OCI-LY3 (cell line): ENCODE results near the gene LRRC8C.

Experiments
- H2AFZ ChIP-seq: fragments of 200-600, 300-600 bp; shearing (Covaris generic); 2 replicates; pipeline ENCODE4 v1.6.0; 2014; ENCODE audit warnings: antibody characterized with exemption, low read depth, low read length
- H3K27ac ChIP-seq: fragments of 200-600, 300-600 bp; sonication (generic); 2 replicates; pipeline ENCODE4 v1.5.1; 2014; ENCODE audit warnings: mild to moderate bottlenecking, low read length, moderate library complexity, mixed read lengths
- H3K27me3 ChIP-seq: fragments of 200-600, 300-600 bp; sonication (generic); 2 replicates; pipeline ENCODE4 v1.6.1; 2014; ENCODE audit warnings: low read depth, low read length, mixed read lengths
- H3K36me3 ChIP-seq: fragments of 200-600, 300-600 bp; sonication (generic); replicated peaks from 2 replicates; pipeline ENCODE3; 2014; ENCODE audit warnings: low read depth, low read length, mixed read lengths
- H3K4me1 ChIP-seq: fragments of 300-600, 200-600 bp; sonication (generic); 2 replicates; pipeline ENCODE4 v1.6.1; 2014; ENCODE audit warnings: low read length, mixed read lengths
- H3K4me2 ChIP-seq: fragments of 200-600, 300-600 bp; sonication (generic); 2 replicates; pipeline ENCODE4 v1.6.1; 2014; ENCODE audit warnings: low read length, mixed read lengths
- H3K4me3 ChIP-seq: fragments of 300-600, 200-600 bp; sonication (generic); 2 replicates; pipeline ENCODE4 v1.5.1; 2014; ENCODE audit warnings: antibody characterized with exemption, mild to moderate bottlenecking, low read length, moderate library complexity
- H3K79me2 ChIP-seq: fragments of 300-600, 200-600 bp; shearing (Covaris generic); 2 replicates; pipeline ENCODE4 v1.6.1; 2014; ENCODE audit warnings: mild to moderate bottlenecking, low read length, mixed read lengths
- H3K9ac ChIP-seq: fragments of 300-600, 200-600 bp; shearing (Covaris generic); 2 replicates; pipeline ENCODE4 v1.6.0; 2014; ENCODE audit warnings: mild to moderate bottlenecking, low read length, moderate library complexity
- H3K9me3 ChIP-seq: fragments of 200-600, 300-600 bp; shearing (Covaris generic); 2 replicates; pipeline ENCODE4 v1.6.1; 2014; ENCODE audit warnings: low read length, mixed read lengths; ENCODE audit not compliant: insufficient read depth
- H4K20me1 ChIP-seq: fragments of 200-600, 300-600 bp; sonication (generic); 2 replicates; pipeline ENCODE4 v1.6.1; 2016; ENCODE audit warnings: low read length, mixed read lengths; ENCODE audit not compliant: insufficient read depth
- EZH2phosphoT487 ChIP-seq: fragments of 200-600 bp; shearing (Covaris generic); IDR thresholded peaks from 2 replicates; pipeline ENCODE4 v1.6.1; 2018; ENCODE audit warnings: antibody characterized with exemption, mixed run types, low read depth
- TF ChIP-seq, protein P1 (sequence below): fragments of 200-600, 300-600 bp; sonication (generic); IDR thresholded peaks from 2 replicates; pipeline ENCODE4 v1.5.1; 2014; ENCODE audit warnings: antibody characterized with exemption, low read length, low read depth

Gene LRRC8C

DNA sequence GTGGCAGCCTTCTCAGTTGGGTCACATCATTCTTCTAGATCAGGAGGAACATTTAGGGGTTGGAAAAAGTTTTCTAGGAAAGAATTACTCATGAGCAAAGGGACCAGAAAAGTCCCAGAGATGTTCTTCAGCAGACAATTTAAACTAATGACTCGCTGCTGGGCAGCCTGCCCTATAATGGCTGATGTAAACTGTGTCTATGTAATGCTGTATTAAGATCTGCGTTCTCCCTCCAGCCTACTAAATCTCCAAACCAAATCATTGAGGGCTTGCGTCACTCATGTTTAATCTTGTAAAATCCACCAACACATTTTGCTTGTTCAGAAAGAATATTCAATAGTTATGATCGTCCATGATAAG is 92.1 kb downstream of the LRRC8C start:
- no peak for TF ChIP-seq EZH2phosphoT487
- TF ChIP-seq, protein P1, sequence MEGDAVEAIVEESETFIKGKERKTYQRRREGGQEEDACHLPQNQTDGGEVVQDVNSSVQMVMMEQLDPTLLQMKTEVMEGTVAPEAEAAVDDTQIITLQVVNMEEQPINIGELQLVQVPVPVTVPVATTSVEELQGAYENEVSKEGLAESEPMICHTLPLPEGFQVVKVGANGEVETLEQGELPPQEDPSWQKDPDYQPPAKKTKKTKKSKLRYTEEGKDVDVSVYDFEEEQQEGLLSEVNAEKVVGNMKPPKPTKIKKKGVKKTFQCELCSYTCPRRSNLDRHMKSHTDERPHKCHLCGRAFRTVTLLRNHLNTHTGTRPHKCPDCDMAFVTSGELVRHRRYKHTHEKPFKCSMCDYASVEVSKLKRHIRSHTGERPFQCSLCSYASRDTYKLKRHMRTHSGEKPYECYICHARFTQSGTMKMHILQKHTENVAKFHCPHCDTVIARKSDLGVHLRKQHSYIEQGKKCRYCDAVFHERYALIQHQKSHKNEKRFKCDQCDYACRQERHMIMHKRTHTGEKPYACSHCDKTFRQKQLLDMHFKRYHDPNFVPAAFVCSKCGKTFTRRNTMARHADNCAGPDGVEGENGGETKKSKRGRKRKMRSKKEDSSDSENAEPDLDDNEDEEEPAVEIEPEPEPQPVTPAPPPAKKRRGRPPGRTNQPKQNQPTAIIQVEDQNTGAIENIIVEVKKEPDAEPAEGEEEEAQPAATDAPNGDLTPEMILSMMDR = no peak
- peak overlapping the region; percentile 19; the same call in 1 of the 2 replicates for H3K9ac ChIP-seq
- H3K4me3 ChIP-seq = peak overlapping the region; percentile 49; the same call in 1 of the 2 replicates
- peak overlapping the region; percentile 82 for H3K4me2 ChIP-seq
- H3K4me1 ChIP-seq = peaks cover 32% of the 10 kb centered on the region
- no peaks in the 10 kb centered on the region for H3K9me3 ChIP-seq
- H3K36me3 ChIP-seq = no peaks in the 10 kb centered on the region
- no peak overlapping the region for H2AFZ ChIP-seq
- H3K27me3 ChIP-seq = peaks cover 8% of the 10 kb centered on the region
- no peaks in the 10 kb centered on the region for H3K79me2 ChIP-seq
- no peak overlapping the region for H3K27ac ChIP-seq
- H4K20me1 ChIP-seq = no peaks in the 10 kb centered on the region

DNA sequence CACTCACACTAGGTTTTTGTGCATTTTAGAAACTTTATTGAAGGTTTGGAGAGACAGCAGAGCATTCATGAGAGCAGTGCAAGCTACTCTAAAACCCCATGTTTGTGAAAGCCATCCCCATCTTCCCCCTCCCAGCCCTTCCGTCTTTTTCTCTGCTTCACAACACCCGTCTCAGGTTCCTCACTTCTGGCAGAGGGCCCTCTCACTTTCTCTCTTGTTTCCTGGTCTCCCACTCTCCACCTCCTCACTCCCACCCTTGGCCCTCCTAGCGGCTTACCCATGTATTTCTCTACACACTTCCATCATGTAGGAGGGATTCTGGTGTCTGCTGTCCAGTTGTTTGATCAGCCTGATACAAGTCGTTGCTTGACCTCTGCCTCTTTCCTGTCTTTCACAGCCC is 92.7 kb downstream of the LRRC8C start:
- no peaks in the 10 kb centered on the region for H4K20me1 ChIP-seq
- peaks cover 25% of the 10 kb centered on the region for H3K4me1 ChIP-seq
- H3K36me3 ChIP-seq = no peaks in the 10 kb centered on the region
- H3K4me3 ChIP-seq = no peak overlapping the region
- no peak overlapping the region for H2AFZ ChIP-seq
- no peak overlapping the region for H3K27ac ChIP-seq
- TF ChIP-seq EZH2phosphoT487 = no peak
- TF ChIP-seq, protein P1 = no peak
- no peak overlapping the region for H3K9ac ChIP-seq
- H3K27me3 ChIP-seq = peaks cover 8% of the 10 kb centered on the region
- H3K9me3 ChIP-seq = no peaks in the 10 kb centered on the region
- no peaks in the 10 kb centered on the region for H3K79me2 ChIP-seq
- H3K4me2 ChIP-seq = no peak overlapping the region

DNA sequence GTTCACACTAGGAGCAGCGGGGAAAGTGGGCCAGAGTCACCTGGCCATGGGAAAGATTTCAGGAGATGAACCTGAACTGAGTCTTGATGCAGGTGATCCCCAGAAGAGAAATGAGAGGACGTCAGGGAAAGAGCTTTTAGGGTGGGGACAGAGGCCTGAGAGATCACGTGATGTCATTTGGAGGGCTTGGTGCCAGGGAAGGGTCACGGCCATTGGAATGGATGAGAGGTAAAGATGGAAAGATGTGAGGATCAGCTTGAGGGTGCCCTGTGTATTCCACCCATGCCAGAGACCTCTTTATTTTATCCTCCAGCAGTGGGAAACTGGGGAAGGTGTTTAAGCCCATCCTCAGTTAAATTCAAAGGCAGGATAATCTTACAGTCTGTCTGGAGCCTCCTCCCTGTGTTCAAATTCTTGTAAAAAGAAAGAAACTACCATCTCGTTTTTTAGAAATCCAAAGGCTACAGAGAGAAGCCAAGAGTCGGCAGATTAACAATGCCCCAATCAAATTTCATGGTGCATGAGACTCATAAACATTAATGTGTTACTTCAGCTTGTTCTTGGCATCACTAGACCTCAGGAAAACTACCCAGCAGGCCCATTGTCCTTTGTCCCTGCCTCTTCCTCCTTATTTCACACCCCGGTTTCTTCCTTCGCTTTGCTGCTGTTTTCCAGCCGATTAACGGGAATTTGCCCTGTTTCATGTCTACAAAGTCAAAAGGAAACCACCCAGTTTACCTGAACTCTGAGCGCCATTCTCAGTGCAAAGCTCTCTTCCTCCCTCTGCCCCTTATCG is 94.8 kb downstream of the LRRC8C start:
- Histone ChIP-seq H3K36me3 (no peaks in the 10 kb centered on the region), H3K9ac (no peak overlapping the region), H2AFZ (no peak overlapping the region), H3K27me3 (peaks cover 8% of the 10 kb centered on the region), H3K4me3 (no peak overlapping the region), H3K4me1 (peaks cover 16% of the 10 kb centered on the region), H3K79me2 (no peaks in the 10 kb centered on the region), H3K9me3 (no peaks in the 10 kb centered on the region), H4K20me1 (no peaks in the 10 kb centered on the region), H3K4me2 (no peak overlapping the region), H3K27ac (no peak overlapping the region)
- TF ChIP-seq, protein P1 = no peak
- no peak for TF ChIP-seq EZH2phosphoT487

DNA sequence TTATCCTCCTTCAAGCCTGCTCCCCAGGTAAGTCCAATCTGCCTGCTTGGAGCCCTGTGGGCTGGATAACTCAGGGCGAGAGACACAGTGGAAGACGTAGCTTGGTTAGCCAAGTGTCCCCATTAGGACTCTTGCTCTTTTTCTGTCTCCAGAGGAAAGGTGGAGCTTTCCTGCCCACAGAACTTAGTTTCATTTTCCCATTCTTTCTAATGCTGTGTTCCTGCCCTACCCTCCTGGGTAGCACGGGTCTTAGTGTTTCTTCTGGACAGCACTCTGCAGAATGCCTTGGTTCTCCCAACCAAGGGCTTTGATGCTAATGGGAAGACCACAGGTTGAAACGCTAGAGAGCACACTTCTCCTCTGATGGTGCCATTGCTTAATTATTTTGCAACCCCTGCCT is 95.5 kb downstream of the LRRC8C start:
- Histone ChIP-seq H3K9ac (no peak overlapping the region), H3K4me1 (peaks cover 19% of the 10 kb centered on the region), H3K9me3 (no peaks in the 10 kb centered on the region), H4K20me1 (no peaks in the 10 kb centered on the region), H3K4me3 (no peak overlapping the region), H3K36me3 (no peaks in the 10 kb centered on the region), H3K4me2 (no peak overlapping the region), H3K27ac (no peak overlapping the region), H3K27me3 (peaks cover 8% of the 10 kb centered on the region), H3K79me2 (no peaks in the 10 kb centered on the region), H2AFZ (no peak overlapping the region)
- TF ChIP-seq EZH2phosphoT487 = no peak
- TF ChIP-seq, protein P1 = no peak
